GM18511 (cell line): Measurements from ENCODE around the gene ADRA1B.
"Not testable (repeated sequence)": the region's sequence is repeated elsewhere in the genome, so short reads cannot be mapped to it uniquely, and the experiment has no call there.

Experiments used
- ATAC-seq: cut with Tn5 transposase; IDR thresholded peaks from one replicate; pipeline ENCODE4 v1.9.1; 2021; ENCODE audit warnings: mild to moderate bottlenecking, moderate library complexity; ENCODE audit not compliant: unreplicated experiment

ADRA1B gene

GRCh38 chr5:160009591-160009989 lies 93.3 kb downstream of the ADRA1B start:
- peak; percentile 11 for ATAC-seq

DNA sequence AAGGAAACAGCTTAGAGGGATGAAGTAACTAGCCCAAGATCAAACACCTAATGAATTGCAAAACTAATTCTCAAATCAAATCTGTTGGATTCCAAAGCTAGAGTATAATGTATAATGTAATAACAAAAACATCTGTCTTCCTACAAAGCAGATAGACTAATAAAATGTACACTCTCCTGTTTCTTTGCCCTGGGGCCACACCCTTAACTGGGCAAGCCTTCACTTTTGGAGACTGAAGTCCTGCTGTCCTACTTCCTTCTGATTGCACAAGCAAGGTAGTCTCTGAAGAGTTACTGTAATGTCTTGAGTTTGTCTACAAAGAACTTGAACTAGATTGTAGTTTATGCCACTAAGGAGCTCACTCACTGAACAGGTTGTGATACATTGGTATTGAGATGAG lies 95.2 kb downstream of the ADRA1B start:
- ATAC-seq, result no peak

DNA sequence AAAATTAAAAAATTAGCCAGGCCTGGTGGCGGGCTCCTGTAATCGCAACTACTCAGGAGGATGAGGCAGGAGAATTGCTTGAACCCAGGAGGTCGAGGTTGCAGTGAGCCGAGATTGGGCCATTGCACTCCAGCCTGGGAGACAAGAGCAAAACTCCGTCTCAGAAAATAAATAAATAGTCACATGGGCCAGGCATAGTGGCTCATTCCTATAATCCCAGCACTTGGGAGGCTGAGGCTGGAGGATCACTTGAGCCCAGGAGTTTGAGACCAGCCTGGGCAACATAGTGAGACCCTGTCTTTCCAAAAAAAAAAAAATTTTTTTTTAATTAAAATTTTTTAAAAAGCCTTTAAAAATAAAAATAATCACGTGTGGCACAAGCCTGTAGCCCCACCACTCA lies 97.9 kb downstream of the ADRA1B start:
- not testable (repeated sequence) for ATAC-seq

DNA sequence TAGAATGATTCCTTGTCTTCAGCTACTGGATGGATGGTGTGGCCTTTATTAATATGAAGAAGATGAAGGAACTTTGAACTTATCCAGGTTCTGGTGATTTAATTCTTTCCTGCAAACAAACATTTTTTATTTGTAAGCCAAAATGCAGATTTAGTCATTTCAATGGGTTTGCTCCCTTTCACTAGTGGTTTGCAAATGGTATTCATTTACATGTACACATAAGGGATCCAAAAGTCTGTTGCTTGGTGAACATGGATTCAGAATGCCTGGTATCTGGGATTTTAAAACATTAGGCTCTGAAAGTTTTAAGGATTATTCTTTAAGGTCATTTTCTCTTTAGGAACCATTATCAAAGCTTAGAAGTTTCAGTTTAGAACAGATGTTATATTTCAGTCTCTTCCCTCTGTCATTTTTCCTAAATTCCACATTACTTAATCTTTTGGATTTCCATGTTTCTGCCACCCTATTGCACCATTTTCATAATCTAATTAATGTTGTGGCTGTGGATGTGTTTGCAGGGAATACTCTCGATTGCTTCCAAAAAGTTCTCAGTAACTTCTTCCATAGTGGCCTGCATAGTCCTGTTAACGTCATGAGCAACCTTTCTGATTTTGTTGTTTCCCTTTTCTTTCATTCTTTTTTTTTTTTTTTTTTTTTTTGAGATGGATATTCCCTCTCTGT lies 102.8 kb downstream of the ADRA1B start:
- ATAC-seq, result no peak

DNA sequence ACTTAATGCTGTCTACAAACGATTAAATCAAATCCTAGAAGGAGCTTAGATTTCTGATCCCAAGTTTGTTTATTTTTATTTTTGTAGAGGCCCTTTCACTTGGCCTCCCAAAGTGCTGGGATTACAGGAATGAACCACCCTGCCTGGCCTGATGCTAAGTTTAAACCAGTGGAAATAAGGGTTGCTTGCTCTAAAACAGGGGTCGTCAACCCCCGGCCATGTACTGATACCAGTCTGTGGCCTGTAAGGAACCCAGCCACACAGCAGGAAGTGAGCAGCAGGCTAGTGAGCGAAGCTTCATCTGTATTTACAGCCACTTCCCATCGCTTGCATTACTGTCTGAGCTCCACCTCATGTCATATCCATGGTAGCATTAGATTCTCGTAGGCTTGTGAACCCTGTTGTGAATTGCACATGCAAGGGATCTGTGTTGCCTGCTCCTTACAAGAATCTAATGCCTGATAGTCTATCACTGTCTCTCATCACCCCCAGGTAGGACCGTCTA lies 104.0 kb downstream of the ADRA1B start:
- no peak for ATAC-seq

DNA sequence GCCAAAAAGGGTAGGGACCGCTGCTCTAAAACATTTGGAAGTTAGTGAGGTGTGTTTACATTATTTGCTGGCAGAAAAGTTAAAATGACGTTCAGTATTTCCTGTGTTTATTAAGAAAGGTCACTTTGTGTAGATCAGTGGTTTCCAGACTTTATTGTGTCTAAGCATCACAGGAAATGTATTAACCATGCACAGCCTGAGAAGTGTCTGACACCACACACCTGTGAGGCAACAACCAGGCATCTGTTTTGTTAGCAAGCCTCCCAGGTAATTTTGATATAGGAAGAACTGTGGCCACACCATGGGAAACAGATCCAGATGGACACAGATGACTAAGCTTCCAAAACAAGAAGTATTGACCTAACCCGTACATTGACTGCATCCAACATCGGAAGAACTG lies 104.7 kb downstream of the ADRA1B start:
- ATAC-seq, result no peak

- peak; percentile 94 for ATAC-seq
Observed at GRCh38 chr5:160021831-160022446, 105.7 kb downstream of the ADRA1B start.
